CD14-positive monocyte (primary cell): Measurements from ENCODE around the gene DOCK3. TPM values are rescaled to one million over a fixed set of nuclear protein-coding genes. Genes with fewer than 3 reads are reported as not detected.

ENCODE experiments used
- DNase-seq, 3 donors: peaks; one replicate each; pipeline ENCODE4 v3.0.0-alpha.2; 2011 to 2022
- H2AFZ ChIP-seq: 2 replicates; pipeline ENCODE4 v1.6.0; 2012; ENCODE audit warnings: mild to moderate bottlenecking, low read depth, low read length, inconsistent platforms; ENCODE audit not compliant: insufficient read depth, poor library complexity, severe bottlenecking
- H3K27ac ChIP-seq, 2 donors: 1 replicate in 1 of 2; 2 replicates in 1 of 2; pipeline ENCODE4 v1.5.1; 2012 to 2013; ENCODE audit warnings: low read length in 2 of 2, control low read depth in 1 of 2, inconsistent platforms in 1 of 2, low read depth in 1 of 2, mild to moderate bottlenecking in 1 of 2
- H3K27me3 ChIP-seq, 2 donors: one replicate each; pipeline versions ENCODE4 v1.6.0 to v1.6.1; 2011 to 2013; ENCODE audit warnings: low read length in 2 of 2; ENCODE audit not compliant: control insufficient read depth in 2 of 2, insufficient read depth in 2 of 2
- H3K36me3 ChIP-seq, 2 donors: replicated peaks in 1 of 2; 1 replicate in 1 of 2; 2 replicates in 1 of 2; pipeline versions ENCODE4 v1.5.1 to v1.6.1; 2012 to 2013; ENCODE audit warnings: low read length in 2 of 2, control low read depth in 1 of 2, inconsistent platforms in 1 of 2, mild to moderate bottlenecking in 1 of 2; ENCODE audit not compliant: insufficient read depth in 2 of 2, control insufficient read depth in 1 of 2
- H3K4me1 ChIP-seq, 2 donors: 1 replicate in 1 of 2; 2 replicates in 1 of 2; pipeline versions ENCODE4 v1.5.1 to v1.6.1; 2012 to 2013; ENCODE audit warnings: low read length in 2 of 2, control low read depth in 1 of 2, inconsistent platforms in 1 of 2, mild to moderate bottlenecking in 1 of 2, moderate library complexity in 1 of 2; ENCODE audit not compliant: insufficient read depth in 2 of 2, control insufficient read depth in 1 of 2
- H3K4me2 ChIP-seq: replicated peaks from 2 replicates; pipeline ENCODE3; 2012; ENCODE audit warnings: low read length, moderate library complexity, mild to moderate bottlenecking; ENCODE audit not compliant: poor library complexity, severe bottlenecking; ENCODE audit errors: extremely low read depth
- H3K4me3 ChIP-seq, 3 experiments: fragments of 200-600 bp in 1 of 3; sonication (generic) in 1 of 3; replicated peaks in 1 of 3; 1 replicate in 2 of 3; 2 replicates in 1 of 3; pipeline ENCODE4 v1.5.1; 2011 to 2013; ENCODE audit warnings: low read length in 3 of 3, mild to moderate bottlenecking in 3 of 3, control low read depth in 2 of 3, low read depth in 2 of 3, inconsistent platforms in 1 of 3, moderate library complexity in 1 of 3
- H3K79me2 ChIP-seq: 2 replicates; pipeline ENCODE4 v1.6.0; 2012; ENCODE audit warnings: mild to moderate bottlenecking, control low read depth, inconsistent platforms, low read length, moderate library complexity; ENCODE audit not compliant: insufficient read depth
- H3K9ac ChIP-seq: 2 replicates; pipeline ENCODE4 v1.6.0; 2017; ENCODE audit warnings: low read length, mild to moderate bottlenecking; ENCODE audit not compliant: insufficient read depth, poor library complexity, severe bottlenecking
- H3K9me3 ChIP-seq, 2 donors: replicated peaks in 1 of 2; 1 replicate in 1 of 2; 2 replicates in 1 of 2; pipeline versions ENCODE4 v1.5.1 to v1.6.1; 2012 to 2013; ENCODE audit warnings: low read length in 2 of 2, control low read depth in 1 of 2; ENCODE audit not compliant: control insufficient read depth in 1 of 2, insufficient read depth in 1 of 2
- H4K20me1 ChIP-seq: 2 replicates; pipeline ENCODE4 v1.6.0; 2012; ENCODE audit warnings: mild to moderate bottlenecking, low read length, control low read depth, moderate library complexity; ENCODE audit not compliant: insufficient read depth
- H3K27ac Mint-ChIP-seq, 7 donors: one replicate each; pipeline ENCODE4 v1.8.0; 2020; ENCODE audit warnings: mild to moderate bottlenecking in 7 of 7, mixed read lengths in 7 of 7, moderate library complexity in 6 of 7, inconsistent platforms in 2 of 7
- H3K27me3 Mint-ChIP-seq, 3 donors: one replicate each; pipeline ENCODE4 v1.8.0; 2021 to 2022; ENCODE audit warnings: low read depth in 3 of 3, mild to moderate bottlenecking in 3 of 3, mixed read lengths in 3 of 3, moderate library complexity in 3 of 3, inconsistent platforms in 1 of 3
- H3K36me3 Mint-ChIP-seq, 2 donors: one replicate each; pipeline ENCODE4 v1.8.0; 2020; ENCODE audit warnings: mixed read lengths in 2 of 2, inconsistent platforms in 1 of 2, mild to moderate bottlenecking in 1 of 2
- H3K4me1 Mint-ChIP-seq: one replicate; pipeline ENCODE4 v1.8.0; 2020; ENCODE audit warnings: mild to moderate bottlenecking, mixed read lengths
- H3K4me3 Mint-ChIP-seq, 2 donors: one replicate each; pipeline ENCODE4 v1.8.0; 2020; ENCODE audit warnings: mild to moderate bottlenecking in 2 of 2, mixed read lengths in 2 of 2, moderate library complexity in 1 of 2
- H3K9me3 Mint-ChIP-seq, 7 donors: one replicate each; pipeline ENCODE4 v1.8.0; 2020 to 2022; ENCODE audit warnings: mixed read lengths in 7 of 7, mild to moderate bottlenecking in 6 of 7, moderate library complexity in 6 of 7, inconsistent platforms in 2 of 7
- CTCF ChIP-seq: fragments of 200-600 bp; IDR thresholded peaks from one replicate; pipeline ENCODE4 v1.8.0; 2022; ENCODE audit warnings: antibody characterized with exemption, mild to moderate bottlenecking
- WGBS: methylation state at CpG from one replicate; pipeline ENCODE4 v1.1.5; 2013; ENCODE audit warnings: missing lambda C conversion rate; ENCODE audit not compliant: insufficient coverage; 5-methylcytosine and 5-hydroxymethylcytosine counted together
- intact Hi-C, 2 donors: fragments of 100-400 bp; cut with micrococcal nuclease; formaldehyde crosslinking; loops; one replicate each; pipeline versions ENCODE4 v1.15.0 to v1.15.1; 2023
- polyA plus RNA-seq, 3 donors: library from polyadenylated mRNA; depleted of rRNA in 1 of 3; unstranded in 2 of 3; stranded (reverse) in 1 of 3; fragments of 300-500 nt in 2 of 3; fragments of >200 nt in 1 of 3; fragmentation: Illumina TruSeq in 2 of 3; gene quantifications; 1 replicate in 2 of 3; 2 replicates in 1 of 3; pipeline ENCODE4 v1.2.3, GENCODE V29; 2012 to 2021

Gene DOCK3
- polyA plus RNA-seq, 3 donors: 0.03 TPM; not detected in 1

DNA sequence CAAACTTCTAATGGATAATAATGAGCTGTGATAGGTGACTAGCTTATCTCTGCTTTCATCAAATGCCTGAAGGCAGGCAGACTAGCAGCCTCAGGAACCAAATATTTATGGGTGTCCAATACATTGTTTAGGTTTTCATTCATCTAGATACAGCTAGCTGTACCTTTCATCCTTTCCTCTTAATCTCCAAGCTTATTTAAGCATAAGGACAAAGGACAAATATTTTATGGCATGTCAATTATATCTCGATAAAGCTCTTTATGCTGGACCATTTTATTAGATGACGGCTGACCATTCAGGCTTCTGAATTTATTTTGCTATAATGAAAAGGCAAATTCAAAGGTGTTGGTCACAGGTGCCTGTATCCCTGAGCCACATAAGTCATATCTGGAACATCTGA, 733.3 kb downstream of the DOCK3 start:
- peaks cover 0 to under 1% of the 10 kb centered on the region in 2 donors for H3K4me1 ChIP-seq
- H2AFZ ChIP-seq: no peak overlapping the region
- H3K79me2 ChIP-seq: no peaks in the 10 kb centered on the region
- Mint-ChIP-seq H3K27me3 (peaks cover 0 to 1% (median 0%) of the 10 kb centered on the region in 3 donors), H3K4me1 (peaks cover 3% of the 10 kb centered on the region), H3K4me3 (no peak overlapping the region), H3K9me3 (no peaks in the 10 kb centered on the region), H3K27ac (no peak overlapping the region), H3K36me3 (peaks cover 73 to 83% of the 10 kb centered on the region in 2 donors)
- H3K9ac ChIP-seq: no peak overlapping the region
- H3K4me3 ChIP-seq: no peak overlapping the region
- intact Hi-C loops: no loop called here
- no peak overlapping the region for H3K4me2 ChIP-seq
- H3K9me3 ChIP-seq: no peaks in the 10 kb centered on the region
- TF ChIP-seq CTCF: no peak
- H3K36me3 ChIP-seq: peaks cover 70 to 100% of the 10 kb centered on the region in 2 donors
- H3K27ac ChIP-seq: no peak overlapping the region
- H4K20me1 ChIP-seq: no peaks in the 10 kb centered on the region
- WGBS: 100% methylated on average over 1 of the region's 2 CpGs
- DNase-seq: no peak
- no peaks in the 10 kb centered on the region for H3K27me3 ChIP-seq

DNA sequence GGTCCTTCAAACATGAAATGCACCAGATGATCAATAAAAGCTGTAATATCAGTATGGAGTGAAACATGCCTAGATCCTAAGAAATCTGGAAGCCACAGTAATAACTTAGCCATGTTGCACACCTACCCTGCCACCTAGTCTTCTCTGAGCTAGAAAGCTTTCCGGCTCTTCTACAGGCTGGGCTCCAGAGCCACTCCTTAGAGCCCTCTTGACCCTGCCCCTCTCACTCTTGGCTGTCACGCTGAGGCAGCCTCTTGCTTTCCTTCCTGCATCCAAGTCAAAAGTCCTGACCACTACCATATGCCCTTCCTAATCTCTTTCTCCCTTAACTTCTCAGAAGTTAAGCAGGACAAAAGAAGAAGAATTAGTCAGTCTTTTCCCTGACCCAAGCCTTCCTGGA, 734.1 kb downstream of the DOCK3 start:
- Mint-ChIP-seq H3K27ac (peak overlapping the region in 1 of 7 donors; percentile 25), H3K27me3 (peaks cover 0 to 1% (median 0%) of the 10 kb centered on the region in 3 donors), H3K36me3 (peaks cover 74 to 84% of the 10 kb centered on the region in 2 donors), H3K9me3 (no peaks in the 10 kb centered on the region), H3K4me1 (no peaks in the 10 kb centered on the region), H3K4me3 (no peak overlapping the region)
- no peak for TF ChIP-seq CTCF
- no peaks in the 10 kb centered on the region for H3K9me3 ChIP-seq
- H3K4me1 ChIP-seq: no peaks in the 10 kb centered on the region
- no peaks in the 10 kb centered on the region for H4K20me1 ChIP-seq
- no peak overlapping the region for H3K4me2 ChIP-seq
- no peaks in the 10 kb centered on the region for H3K79me2 ChIP-seq
- no peak overlapping the region for H2AFZ ChIP-seq
- 100% methylated on average over 2 of the region's 2 CpGs for WGBS
- no peak overlapping the region for H3K9ac ChIP-seq
- H3K4me3 ChIP-seq: no peak overlapping the region
- DNase-seq: no peak
- H3K27ac ChIP-seq: no peak overlapping the region
- intact Hi-C loops: no loop called here
- H3K27me3 ChIP-seq: no peaks in the 10 kb centered on the region
- H3K36me3 ChIP-seq: peaks cover 70 to 100% of the 10 kb centered on the region in 2 donors
